ENCODE measurements around the gene ZDHHC19.
"Not testable (repeated sequence)": the region's sequence is repeated elsewhere in the genome, so short reads cannot be mapped to it uniquely, and the experiment has no call there.

Gene ZDHHC19

GRCh38 chr3:196210673-196211556 lies at the start of gene ZDHHC19:
Gene ZDHHC19 (minus strand): TSS chr3:196211400. CDS start chr3:196211315, 85 bp downstream.
- DNase-seq = no peak

GRCh38 chr3:196260784-196261183 lies 49.6 kb upstream of the ZDHHC19 start:
- no peak for DNase-seq

- DNase-seq = no peak
Observed at GRCh38 chr3:196255776-196256175, 44.6 kb upstream of the ZDHHC19 start.

- DNase-seq = no peak
Observed at GRCh38 chr3:196254376-196255283, 43.4 kb upstream of the ZDHHC19 start.

- DNase-seq = no peak
Observed at GRCh38 chr3:196251918-196252317, 40.7 kb upstream of the ZDHHC19 start.

- DNase-seq = peak; percentile 10
Observed at GRCh38 chr3:196246612-196247308, 35.6 kb upstream of the ZDHHC19 start.

- DNase-seq = not testable (repeated sequence)
Observed at GRCh38 chr3:196244166-196244565, 33.0 kb upstream of the ZDHHC19 start.

GRCh38 chr3:196241704-196242103 lies 30.5 kb upstream of the ZDHHC19 start:
- DNase-seq = no peak

GRCh38 chr3:196240424-196240823 lies 29.2 kb upstream of the ZDHHC19 start:
- DNase-seq = no peak

- DNase-seq = peak; percentile 5
Observed at GRCh38 chr3:196238612-196239560, 27.7 kb upstream of the ZDHHC19 start.

GRCh38 chr3:196237203-196237602 lies 26.0 kb upstream of the ZDHHC19 start:
- DNase-seq = no peak

- DNase-seq = no peak
Observed at GRCh38 chr3:196236223-196236622, 25.0 kb upstream of the ZDHHC19 start.

GRCh38 chr3:196235452-196236122 lies 24.4 kb upstream of the ZDHHC19 start:
- DNase-seq = no peak

- no peak for DNase-seq
Observed at GRCh38 chr3:196232882-196233251, 21.7 kb upstream of the ZDHHC19 start.

- no peak for DNase-seq
Observed at GRCh38 chr3:196232154-196232881, 21.1 kb upstream of the ZDHHC19 start.

GRCh38 chr3:196227629-196228493 lies 16.7 kb upstream of the ZDHHC19 start:
- no peak for DNase-seq

- no peak for DNase-seq
Observed at GRCh38 chr3:196227121-196227561, 15.9 kb upstream of the ZDHHC19 start.

- DNase-seq = no peak
Observed at GRCh38 chr3:196225763-196226364, 14.7 kb upstream of the ZDHHC19 start.

- no peak for DNase-seq
Observed at GRCh38 chr3:196225086-196225485, 13.9 kb upstream of the ZDHHC19 start.

Data from NCI-H226 (cell line).